Hypothalamus (tissue), 51 donors: ENCODE measurements around the gene REC114.
A peak's percentile ranks its signal among the peaks of the same experiment; 100 is the strongest.
"Not testable (repeated sequence)": the region's sequence is repeated elsewhere in the genome, so short reads cannot be mapped to it uniquely, and the experiment has no call there.

Source experiments
- DNase-seq, 51 donors: peaks; one replicate each; lab custom pipeline; 2025; lab: John Stamatoyannopoulos, UW

Gene REC114

GRCh38 chr15:73454096-73454495, 11.1 kb downstream of the REC114 start:
- DNase-seq: no peak

- DNase-seq: no peak
Measured at GRCh38 chr15:73455876-73456275, 12.9 kb downstream of the REC114 start.

GRCh38 chr15:73457334-73457733, 14.4 kb downstream of the REC114 start:
- DNase-seq: no peak

GRCh38 chr15:73460662-73461061, 17.7 kb downstream of the REC114 start:
- DNase-seq: no peak

GRCh38 chr15:73464602-73465001, 21.6 kb downstream of the REC114 start:
- no peak for DNase-seq

- DNase-seq: no peak
Measured at GRCh38 chr15:73467758-73468157, 24.8 kb downstream of the REC114 start.

GRCh38 chr15:73474785-73475184, 31.8 kb downstream of the REC114 start:
- no peak for DNase-seq

GRCh38 chr15:73476704-73477216, 33.8 kb downstream of the REC114 start:
- DNase-seq: no peak

- no peak for DNase-seq
Measured at GRCh38 chr15:73480050-73480449, 37.1 kb downstream of the REC114 start.

GRCh38 chr15:73482166-73482565, 39.2 kb downstream of the REC114 start:
- no peak for DNase-seq

GRCh38 chr15:73483053-73483452, 40.1 kb downstream of the REC114 start:
- DNase-seq: no peak

GRCh38 chr15:73485372-73485771, 42.4 kb downstream of the REC114 start:
- DNase-seq: no peak

- not testable (repeated sequence) for DNase-seq
Measured at GRCh38 chr15:73485885-73486284, 42.9 kb downstream of the REC114 start.

- DNase-seq: no peak
Measured at GRCh38 chr15:73488698-73489097, 45.7 kb downstream of the REC114 start.

GRCh38 chr15:73493922-73494321, 51.0 kb downstream of the REC114 start:
- no peak for DNase-seq

- no peak for DNase-seq
Measured at GRCh38 chr15:73495181-73495580, 52.2 kb downstream of the REC114 start.

GRCh38 chr15:73500696-73501095, 57.7 kb downstream of the REC114 start:
- peak in 1 of 51 donors; percentile 0 for DNase-seq

- DNase-seq: no peak
Measured at GRCh38 chr15:73504885-73505284, 61.9 kb downstream of the REC114 start.

GRCh38 chr15:73515527-73515926, 72.6 kb downstream of the REC114 start:
- no peak for DNase-seq

GRCh38 chr15:73517566-73517965, 74.6 kb downstream of the REC114 start:
- DNase-seq: no peak

GRCh38 chr15:73518180-73518862, 75.4 kb downstream of the REC114 start:
- no peak for DNase-seq

GRCh38 chr15:73518876-73519733, 76.1 kb downstream of the REC114 start:
- DNase-seq: no peak
